ENCODE data around the gene TTC21A.

TTC21A gene

DNA sequence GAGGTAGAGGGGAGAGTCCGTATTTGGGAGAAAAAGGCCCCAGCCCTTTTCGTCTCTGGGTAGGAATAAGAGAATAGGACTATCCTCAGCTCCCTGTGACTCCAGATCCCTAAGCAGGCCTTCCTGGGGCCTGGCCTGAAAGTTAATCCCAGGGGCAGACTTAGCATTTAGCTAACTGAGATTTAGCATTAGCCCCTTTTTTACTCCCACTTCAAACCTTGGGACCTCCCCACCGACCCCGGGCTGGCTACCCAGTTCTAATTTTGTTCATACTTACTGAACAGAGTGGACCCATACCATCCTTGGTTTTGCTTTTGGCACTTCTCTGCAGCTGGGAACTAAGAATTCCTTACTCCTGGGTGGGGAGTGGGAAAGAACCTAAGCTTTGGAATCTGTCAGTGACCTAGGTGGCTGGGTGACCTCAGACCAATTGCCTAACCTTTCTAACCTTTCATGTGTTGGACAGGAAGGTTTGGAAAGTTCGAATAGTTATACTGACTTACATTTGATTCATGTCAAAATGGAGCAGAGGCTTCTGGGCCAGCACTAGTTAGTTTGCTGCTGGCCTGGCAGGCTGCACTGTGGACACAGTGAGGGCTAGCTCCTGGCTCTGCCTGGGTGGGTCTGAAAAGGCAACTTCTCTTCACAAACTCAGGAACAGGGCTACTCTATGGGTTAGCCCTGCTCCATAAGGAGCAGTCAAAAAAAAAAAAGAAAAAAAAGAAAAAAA, 11.6 kb downstream of the TTC21A start:
- no peak for DNase-seq

DNA sequence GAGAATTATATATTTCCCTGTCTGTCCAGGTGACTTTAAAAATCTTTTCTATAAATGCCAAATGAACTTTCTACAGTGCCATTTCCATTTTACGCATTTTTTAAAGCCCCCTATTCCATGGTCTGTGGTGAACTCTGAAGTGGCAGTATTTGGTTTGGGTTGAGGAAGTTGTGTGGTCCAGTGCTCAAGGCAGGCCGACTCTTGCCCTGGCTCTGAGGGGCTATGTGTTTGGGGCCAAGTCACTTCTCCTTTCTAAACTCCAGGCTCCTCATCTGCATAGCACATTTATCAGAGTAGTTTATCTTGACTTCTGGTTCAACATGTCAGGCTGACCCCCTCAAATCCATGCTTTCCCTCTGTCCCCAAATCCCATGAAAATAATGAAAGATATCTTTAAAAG, 14.1 kb downstream of the TTC21A start:
- DNase-seq, result no peak

DNA sequence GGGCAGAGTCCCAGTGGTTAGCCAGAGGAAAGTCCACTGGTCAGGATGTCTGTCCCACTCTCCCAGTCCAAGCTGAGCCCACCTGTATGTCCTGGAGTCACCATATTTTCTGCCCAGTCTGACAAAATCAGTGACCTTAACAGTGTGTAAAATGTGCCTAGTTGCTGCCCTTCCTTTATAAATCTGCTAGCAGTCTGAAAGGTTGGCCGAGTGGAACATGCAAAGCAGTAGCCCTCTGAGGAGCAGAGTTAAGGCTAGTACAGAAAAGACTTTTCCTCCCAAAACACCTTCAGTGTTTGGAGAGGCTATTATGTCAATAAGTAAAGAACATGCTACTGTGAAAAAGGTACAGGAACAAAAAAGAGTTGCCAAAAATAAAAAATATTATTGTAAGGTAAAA, 15.3 kb downstream of the TTC21A start:
- DNase-seq, result no peak

DNA sequence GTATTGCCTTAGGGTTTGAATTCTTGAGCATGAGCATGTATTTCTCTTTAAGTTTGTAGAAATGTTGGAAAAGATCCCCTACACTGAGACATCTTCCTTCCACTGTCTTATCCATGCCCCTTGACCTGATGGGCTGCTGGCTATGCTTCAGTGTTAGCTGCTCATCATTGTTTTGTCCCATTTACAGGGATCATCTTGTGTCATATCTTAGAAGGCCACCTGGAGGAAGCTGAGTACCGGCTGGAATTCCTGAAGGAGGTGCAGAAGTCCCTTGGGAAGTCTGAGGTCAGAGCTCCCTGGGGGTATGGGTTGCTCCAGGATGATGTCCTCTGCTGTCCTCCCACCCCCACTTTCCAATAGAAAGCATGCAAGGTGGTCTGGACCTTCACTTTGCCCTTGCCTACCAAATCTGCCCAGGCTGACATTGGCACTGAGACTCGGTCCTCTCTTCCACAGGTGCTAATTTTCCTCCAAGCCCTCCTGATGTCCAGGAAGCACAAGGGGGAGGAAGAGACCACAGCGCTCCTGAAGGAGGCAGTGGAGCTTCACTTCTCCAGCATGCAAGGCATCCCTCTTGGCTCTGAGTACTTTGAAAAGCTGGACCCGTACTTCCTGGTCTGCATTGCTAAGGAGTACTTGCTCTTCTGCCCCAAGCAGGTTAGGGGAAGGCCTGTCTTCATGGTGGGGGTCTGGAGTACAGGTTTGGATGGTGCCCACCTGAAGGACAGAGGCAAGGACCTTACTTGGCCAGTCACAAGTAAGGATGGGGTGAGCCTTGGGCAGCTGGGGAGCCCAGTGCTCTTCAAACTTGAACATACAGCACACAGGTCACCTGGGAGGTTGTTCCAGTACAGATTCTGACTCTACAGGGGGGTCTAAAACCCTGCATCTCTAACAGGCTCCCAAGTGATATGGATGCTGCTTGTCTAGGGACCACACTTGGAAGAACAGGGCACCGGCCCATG, 17.7 kb downstream of the TTC21A start:
- no peak for DNase-seq

DNA sequence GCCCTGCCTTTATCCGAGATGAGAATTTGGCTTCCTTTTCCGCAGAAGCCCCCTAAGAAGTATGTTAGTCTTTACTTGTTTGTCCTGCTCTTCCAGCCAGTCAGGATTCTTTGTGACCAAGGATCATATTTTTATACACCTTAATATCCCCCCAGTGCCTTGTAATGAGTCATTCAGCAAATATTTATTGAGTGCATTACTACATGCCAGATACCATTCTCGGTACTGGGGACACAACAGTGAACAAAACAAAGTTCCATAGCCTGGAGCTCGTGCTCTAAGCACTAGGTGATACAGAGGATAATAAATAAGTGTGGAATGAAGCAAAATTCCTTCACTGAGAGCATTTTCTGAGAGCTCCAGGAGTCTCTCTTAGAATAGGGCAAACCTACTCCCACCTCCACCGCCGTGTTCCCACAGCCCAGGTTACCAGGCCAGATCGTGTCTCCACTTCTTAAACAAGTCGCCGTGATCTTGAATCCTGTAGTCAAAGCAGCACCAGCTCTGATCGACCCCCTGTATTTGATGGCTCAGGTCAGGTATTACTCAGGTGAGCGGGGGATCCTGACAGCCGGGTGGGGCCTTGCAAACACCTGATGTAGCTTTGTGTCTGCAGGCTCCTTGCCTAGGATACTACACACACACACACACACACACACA, 18.5 kb downstream of the TTC21A start:
- no peak for DNase-seq

DNA sequence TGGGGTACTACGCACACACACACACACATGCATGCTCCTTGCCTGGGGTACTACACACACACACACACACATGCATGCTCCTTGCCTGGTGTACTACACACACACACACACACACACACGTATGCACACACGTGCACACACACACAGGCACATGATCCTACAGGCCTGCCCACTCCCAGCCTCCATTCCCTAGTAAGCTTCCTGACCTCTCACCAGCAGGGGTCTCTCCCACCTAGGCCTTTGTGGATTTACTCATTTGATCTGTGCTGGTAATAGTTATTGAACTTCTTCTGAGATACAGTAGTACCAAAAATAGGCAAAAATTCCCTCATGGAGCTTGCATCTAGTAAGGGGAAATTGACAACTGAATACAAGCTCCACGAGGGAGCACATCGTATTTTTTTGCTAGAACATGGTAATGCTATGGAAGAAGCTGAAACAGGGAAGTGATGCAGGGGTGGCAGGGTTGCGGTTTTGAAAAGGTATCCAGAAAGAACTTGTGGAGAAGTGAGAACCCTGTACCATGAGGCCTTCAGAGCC, 19.1 kb downstream of the TTC21A start:
- no peak for DNase-seq

DNA sequence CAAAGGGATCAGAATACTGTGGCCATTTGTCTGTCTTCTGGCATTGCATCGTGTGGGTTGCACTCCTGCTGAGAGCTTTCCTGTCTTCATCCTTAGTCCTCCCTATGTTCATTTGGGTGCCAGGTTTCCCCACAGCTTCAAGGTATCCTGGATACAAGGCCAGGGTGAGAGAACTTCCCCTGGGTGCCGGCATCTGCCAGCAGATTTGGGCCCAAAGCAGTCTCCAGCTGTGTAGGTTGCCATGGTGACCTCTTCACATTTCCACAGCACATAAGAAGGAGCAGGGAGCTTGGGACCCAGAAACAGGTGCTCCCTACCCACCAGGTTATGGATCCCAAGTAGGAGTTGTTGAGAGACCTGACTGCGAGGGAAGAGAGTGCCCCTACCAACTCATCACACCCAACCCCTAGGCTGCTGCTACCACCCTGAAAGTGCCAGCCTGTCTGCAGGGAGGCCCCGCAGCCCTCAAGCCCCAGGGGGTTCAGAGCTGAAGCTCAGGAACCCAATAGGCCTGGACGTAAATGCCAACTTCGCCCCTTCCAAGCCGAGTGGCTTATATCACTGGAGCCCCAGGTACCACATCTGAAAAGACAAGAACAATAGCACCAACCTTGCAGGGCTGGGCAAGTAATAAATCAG, 19.9 kb downstream of the TTC21A start:
- no peak for DNase-seq

DNA sequence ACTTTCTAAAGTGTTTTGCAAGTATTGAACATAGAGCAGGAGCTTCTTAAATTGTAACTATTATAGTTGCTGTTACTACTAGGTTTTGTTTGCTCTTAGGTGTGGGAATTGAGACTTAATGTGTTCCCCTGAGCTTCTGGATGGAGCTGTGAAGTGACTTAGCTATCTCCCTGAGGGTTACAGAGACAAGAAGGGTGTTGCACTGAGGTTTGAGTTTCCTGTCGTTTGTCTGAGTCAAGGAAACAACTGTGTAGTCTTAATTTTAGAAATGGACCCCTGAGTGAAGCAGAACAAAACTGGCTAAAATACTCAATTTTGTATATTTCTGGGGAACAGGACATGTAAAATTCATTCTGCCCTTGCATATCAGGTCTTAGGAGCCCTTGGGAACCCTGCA, 20.4 kb downstream of the TTC21A start:
- DNase-seq, result no peak

DNA sequence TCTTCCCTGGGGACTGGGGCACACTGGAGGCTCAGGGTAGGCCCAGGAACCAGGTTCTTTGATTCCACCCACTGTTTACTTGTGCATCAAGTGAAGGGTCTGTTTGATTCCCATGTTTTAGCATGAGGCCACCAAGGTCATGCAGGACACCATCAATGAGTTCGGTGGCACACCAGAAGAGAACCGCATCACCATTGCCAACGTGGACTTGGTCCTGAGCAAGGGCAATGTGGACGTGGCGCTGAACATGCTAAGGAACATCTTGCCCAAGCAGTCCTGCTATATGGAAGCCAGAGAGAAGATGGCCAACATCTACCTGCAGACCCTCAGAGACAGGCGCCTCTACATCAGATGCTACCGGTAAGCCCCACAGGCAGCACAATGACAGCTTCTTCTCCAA, 21.5 kb downstream of the TTC21A start:
- no peak for DNase-seq

DNA sequence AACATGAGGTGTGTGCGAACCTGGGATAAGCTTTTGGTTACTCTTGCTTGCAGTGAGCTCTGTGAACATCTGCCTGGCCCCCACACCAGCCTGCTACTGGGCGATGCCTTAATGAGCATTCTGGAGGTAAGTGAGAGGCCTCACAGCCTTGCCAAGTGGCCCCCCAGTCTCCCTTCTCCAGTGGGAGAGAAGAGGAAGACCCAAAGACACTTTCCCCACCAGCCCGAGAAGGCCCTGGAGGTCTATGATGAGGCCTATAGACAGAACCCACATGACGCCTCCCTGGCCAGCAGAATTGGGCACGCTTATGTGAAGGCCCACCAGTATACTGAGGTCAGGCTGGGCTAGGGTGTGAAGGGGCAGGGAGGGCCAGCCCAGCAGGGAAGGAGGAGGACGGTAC, 22.5 kb downstream of the TTC21A start:
- no peak for DNase-seq

DNA sequence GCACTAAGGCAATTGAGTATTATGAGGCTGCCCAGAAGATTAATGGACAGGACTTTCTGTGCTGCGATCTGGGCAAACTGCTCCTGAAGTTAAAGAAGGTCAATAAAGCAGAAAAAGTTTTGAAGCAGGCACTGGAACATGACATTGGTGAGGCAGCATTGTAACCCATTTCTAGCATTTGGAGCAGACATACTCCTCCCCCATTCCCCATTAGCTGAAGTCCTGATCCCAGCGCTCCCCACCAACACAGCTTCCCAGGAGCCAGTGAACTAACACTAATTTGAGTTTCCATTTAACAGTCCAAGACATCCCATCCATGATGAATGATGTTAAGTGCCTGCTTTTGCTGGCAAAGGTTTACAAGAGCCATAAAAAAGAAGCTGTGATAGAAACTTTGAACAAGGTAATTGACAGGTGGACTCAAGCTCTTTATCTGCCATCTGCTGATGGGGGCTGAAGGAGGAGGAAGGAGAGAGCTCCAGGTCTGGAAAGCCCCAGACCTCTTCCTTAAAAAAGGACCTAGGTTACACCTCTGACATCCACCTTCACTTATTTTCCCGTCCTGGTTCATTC, 23.3 kb downstream of the TTC21A start:
- DNase-seq, result no peak

DNA sequence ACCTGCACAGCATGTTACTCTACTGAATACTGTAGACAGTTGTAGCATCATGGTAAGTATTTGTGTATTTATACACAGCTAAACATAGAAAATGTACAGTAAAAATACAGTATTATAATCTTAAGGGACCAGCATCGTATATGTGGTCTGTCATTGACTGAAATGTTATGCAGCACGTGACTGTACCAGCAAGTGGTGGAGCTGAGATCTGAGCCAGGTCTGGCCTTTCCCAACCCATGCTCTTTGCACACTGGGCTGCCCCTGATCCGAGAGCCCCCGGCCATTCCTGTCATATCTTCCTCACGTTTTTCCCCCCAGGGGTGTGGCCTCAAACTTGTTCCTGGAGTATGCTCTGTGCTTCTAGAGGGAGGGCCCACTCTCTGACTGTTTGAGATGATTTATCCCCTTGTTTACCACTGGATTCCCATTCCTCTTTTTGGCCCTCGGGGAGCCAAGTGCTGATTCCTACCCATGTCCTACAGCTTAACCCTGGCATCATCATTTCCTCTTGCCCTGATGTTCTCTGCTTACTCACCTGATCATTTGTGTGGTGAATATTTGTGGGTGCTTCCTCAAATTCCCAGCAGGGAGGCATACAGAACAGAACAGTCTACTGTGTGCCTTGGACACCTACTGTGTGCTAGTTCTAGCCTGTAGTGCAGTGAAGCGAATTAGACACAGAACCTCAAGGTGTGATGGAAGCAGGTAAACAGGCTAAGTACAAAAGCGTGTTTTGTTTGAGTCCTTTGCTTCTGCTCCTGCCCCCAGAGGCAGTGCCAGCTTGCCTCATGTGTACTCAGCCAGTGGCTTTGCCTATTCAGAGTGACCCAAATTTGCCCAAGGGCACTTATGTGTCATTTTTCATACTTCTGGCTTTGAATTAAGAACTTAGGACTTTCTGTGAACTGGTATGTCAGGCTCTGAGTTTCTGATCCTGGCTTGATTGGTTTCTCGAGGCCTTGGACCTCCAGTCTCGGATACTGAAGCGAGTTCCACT, 24.9 kb downstream of the TTC21A start:
- DNase-seq, result no peak

DNA sequence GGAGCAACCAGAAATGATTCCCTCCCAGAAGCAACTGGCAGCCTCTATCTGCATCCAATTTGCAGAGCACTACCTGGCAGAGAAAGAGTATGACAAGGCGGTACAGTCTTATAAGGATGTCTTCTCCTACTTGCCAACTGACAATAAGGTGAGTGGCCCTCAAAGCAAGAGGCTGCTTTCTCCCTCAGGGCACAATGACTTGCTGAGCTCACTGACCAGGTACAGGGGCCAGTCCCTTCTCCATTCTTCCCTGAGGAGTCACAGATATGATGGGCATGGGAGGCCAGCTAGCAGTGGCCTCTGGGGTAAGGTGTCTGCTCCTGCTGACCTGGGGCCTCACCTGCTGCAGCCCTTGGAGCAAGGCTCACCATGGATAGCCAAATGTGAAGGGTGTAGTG, 25.6 kb downstream of the TTC21A start:
- DNase-seq, result no peak

DNA sequence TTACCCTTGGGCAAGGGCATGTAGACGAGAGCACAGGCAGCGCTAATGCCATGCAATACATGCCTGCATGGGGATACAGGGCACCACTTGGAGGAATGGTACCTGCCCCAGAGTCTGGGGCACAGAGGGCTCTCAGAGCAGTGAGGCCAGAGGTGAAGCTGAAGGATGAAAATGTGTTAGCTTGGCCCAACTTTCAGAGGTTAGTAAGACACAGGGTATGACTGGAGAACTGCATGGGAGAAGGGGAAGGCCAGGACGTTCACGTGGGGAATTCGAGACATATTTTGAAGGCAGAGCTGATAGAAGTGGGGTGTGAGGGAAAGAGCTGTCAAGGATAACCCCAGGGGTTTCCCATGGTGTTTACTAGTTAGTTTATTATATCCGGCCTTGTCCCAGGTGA, 26.3 kb downstream of the TTC21A start:
- DNase-seq, result no peak

DNA sequence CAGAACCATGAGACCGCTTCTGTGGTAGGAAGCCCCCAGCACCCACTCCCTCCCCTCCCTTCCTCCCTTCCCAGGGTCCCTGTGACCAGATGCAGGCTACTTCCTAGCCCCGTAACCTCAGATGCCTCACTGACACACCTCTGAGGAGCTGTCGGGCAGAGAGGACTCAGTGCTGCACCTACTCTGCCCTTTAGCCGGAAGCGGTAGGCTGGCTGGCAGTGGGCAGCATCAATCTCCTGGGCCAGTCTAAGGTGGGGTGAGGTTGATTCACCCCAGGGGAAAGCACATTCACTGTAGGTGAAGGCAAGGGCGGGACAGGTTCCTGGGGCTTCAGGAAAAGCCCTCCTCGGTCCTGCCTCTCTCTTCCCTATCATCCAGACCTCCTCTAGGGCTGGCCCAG, 26.8 kb downstream of the TTC21A start:
- no peak for DNase-seq

DNA sequence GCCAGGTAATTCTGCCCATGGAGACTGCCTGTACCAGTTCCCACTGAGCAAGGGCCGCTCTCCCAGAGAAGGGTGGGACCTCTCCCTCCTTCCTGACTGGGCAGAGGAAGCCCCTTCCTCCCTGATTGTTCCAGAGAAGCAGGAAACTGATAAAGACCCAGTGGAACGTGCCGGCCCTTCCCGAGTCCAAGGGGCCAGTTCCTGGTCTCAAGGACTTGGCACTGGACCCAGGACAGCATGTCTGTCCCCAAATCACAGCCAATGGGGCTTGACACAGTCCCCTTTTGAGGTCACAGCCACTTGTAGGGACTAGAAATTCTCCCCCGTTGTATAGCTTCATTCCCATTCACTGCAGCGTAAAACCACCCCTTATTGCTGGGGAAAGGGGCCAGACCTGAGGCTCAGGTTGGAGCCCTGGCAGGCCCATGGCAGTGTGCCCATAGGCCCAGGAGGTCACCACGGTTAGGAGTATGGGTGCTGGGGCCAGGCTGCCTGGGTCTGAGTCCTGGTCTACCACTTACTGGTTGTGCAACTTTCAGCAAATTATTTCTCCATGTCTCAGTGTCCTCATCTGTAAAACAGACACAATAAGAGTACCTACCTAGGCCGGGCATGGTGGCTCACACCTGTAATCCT, 27.8 kb downstream of the TTC21A start:
- no peak for DNase-seq

DNA sequence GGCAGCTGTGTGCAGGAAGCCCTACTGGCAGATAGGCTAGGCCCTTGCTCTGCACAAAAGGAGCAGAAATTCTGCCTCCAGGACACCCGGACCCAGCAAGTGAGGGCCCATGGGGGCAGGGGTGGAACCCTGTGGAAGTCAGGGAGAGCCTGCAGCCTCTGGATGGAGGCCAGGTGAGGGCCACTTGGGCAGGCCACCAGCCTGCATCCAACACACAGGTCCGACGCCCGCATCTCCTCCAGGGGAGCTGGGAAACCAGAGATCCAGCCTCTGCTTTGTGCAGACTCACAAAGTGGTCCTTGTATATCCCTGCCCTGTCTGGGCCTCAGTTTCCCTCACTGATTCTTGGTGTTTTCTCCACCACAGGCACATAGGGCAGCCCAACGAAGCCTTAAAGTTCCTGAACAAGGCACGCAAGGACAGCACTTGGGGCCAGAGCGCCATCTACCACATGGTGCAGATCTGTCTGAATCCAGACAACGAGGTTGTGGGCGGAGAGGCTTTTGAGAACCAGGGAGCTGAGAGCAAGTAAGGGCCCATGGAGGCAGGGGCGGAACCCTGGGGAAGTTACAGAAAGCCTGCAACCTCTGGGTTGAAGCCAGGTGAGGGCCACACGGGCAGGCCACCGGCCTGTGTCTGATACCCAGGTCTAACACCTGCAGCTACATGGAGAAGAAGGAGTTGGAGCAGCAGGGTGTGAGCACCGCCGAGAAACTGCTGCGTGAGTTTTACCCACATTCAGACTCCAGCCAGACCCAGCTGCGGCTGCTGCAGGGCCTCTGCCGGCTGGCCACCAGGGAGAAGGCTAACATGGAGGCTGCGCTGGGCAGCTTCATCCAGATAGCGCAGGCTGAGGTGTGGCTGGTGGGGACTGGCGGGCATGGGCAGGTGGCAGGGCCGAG, 29.3 kb downstream of the TTC21A start:
- no peak for DNase-seq

DNA sequence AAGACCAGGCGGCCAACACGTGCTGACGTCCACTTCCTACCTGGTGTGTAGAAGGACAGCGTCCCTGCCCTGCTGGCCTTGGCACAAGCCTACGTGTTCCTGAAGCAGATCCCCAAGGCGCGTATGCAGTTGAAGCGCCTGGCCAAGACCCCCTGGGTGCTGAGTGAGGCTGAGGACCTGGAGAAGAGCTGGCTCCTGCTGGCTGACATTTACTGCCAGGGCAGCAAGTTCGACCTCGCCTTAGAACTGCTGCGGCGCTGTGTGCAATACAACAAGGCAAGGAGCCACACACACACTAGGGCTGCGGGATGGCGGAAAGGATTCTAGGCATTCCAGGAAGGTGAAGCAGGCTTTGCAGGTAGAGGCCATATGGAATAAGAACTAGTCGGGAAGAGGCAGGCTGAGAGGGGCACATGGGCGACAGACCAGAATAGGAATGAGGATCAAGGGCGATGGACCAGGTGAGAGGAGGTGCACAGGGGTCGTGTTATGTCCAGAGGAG, 30.0 kb downstream of the TTC21A start:
- no peak for DNase-seq
